T-helper 2 cell treated with Interferon-gamma antibody and Interleukin-4, amounts not matched to agents 5 μg/mL and 100 μg/mL, for 36 hours (primary cell): ENCODE data around the gene GBP2.

ENCODE experiments used
- DNase-seq: peaks from one replicate; pipeline ENCODE4 v3.0.0; 2021; ENCODE audit warnings: low spot score
- H3K27ac Mint-ChIP-seq: one replicate; pipeline ENCODE4 v1.8.0; 2021; ENCODE audit warnings: mild to moderate bottlenecking, mixed read lengths
- H3K27me3 Mint-ChIP-seq: one replicate; pipeline ENCODE4 v1.8.0; 2021; ENCODE audit warnings: low read depth, mixed read lengths
- H3K36me3 Mint-ChIP-seq: one replicate; pipeline ENCODE4 v1.8.0; 2021; ENCODE audit warnings: low read depth, mixed read lengths
- H3K4me1 Mint-ChIP-seq: one replicate; pipeline ENCODE4 v1.8.0; 2021; ENCODE audit warnings: low read depth, mixed read lengths
- H3K4me3 Mint-ChIP-seq: one replicate; pipeline ENCODE4 v1.8.0; 2022; ENCODE audit warnings: mild to moderate bottlenecking, moderate library complexity, mixed read lengths
- H3K9me3 Mint-ChIP-seq: one replicate; pipeline ENCODE4 v1.8.0; 2021; ENCODE audit warnings: mixed read lengths

The GBP2 gene

GRCh38 chr1:89065079-89065868 lies 60.6 kb downstream of the GBP2 start, which contains the start of gene GBP1:
TSS of gene GBP1 (minus strand) at chr1:89065208. CDS start at chr1:89063234, 1,974 bp downstream.
- peak within 1 kb of the TSS; percentile 96 for H3K4me3 Mint-ChIP-seq
- H3K4me1 Mint-ChIP-seq = peaks cover 62% of the 10 kb centered on the region
- peak within 1 kb of the TSS; percentile 84 for H3K27ac Mint-ChIP-seq
- no peaks in the 10 kb centered on the region for H3K9me3 Mint-ChIP-seq
- peaks cover 47% of the 10 kb centered on the region for H3K36me3 Mint-ChIP-seq
- no peak for DNase-seq
- H3K27me3 Mint-ChIP-seq = no peaks in the 10 kb centered on the region

- Mint-ChIP-seq H3K36me3 (peaks cover 51% of the 10 kb centered on the region), H3K27me3 (no peaks in the 10 kb centered on the region), H3K9me3 (no peaks in the 10 kb centered on the region), H3K4me1 (peaks cover 59% of the 10 kb centered on the region), H3K4me3 (peak overlapping the region; percentile 96), H3K27ac (peak overlapping the region; percentile 84)
- no peak for DNase-seq
These were observed 61.3 kb downstream of the GBP2 start for GRCh38 chr1:89064632-89065031.

- no peaks in the 10 kb centered on the region for H3K9me3 Mint-ChIP-seq
- H3K4me3 Mint-ChIP-seq = peak overlapping the region; percentile 96
- H3K27ac Mint-ChIP-seq = no peak overlapping the region
- H3K4me1 Mint-ChIP-seq = peaks cover 51% of the 10 kb centered on the region
- H3K36me3 Mint-ChIP-seq = peaks cover 63% of the 10 kb centered on the region
- no peaks in the 10 kb centered on the region for H3K27me3 Mint-ChIP-seq
- no peak for DNase-seq
These were observed 62.8 kb downstream of the GBP2 start for GRCh38 chr1:89063094-89063493.

GRCh38 chr1:89060091-89060490 lies 65.8 kb downstream of the GBP2 start:
- Mint-ChIP-seq H3K4me3 (peak overlapping the region; percentile 82), H3K27me3 (no peaks in the 10 kb centered on the region), H3K9me3 (no peaks in the 10 kb centered on the region), H3K27ac (no peak overlapping the region), H3K4me1 (peaks cover 41% of the 10 kb centered on the region), H3K36me3 (peaks cover 90% of the 10 kb centered on the region)
- no peak for DNase-seq
